Testis (tissue), 3 donors: Measurements from ENCODE around the gene EEA1. TPM values are rescaled to one million over a fixed set of nuclear protein-coding genes. Genes with fewer than 3 reads are reported as not detected.

ENCODE experiments used
- DNase-seq: peaks from one replicate; pipeline ENCODE4 v3.0.0-alpha.2; 2019
- H3K27ac ChIP-seq, 2 donors: fragments of 200-600 bp; sonication (generic); one replicate each; pipeline ENCODE4 v1.5.1; 2019
- H3K27me3 ChIP-seq: fragments of 200-600 bp; sonication (generic); one replicate; pipeline ENCODE4 v1.5.1; 2019
- H3K36me3 ChIP-seq: fragments of 200-600 bp; sonication (generic); one replicate; pipeline ENCODE4 v1.5.1; 2017; ENCODE audit warnings: low read depth; ENCODE audit errors: missing control alignments
- H3K4me1 ChIP-seq: fragments of 200-600 bp; sonication (generic); one replicate; pipeline ENCODE4 v1.5.1; 2019
- H3K4me3 ChIP-seq, 2 donors: fragments of 200-600 bp; sonication (generic); one replicate each; pipeline ENCODE4 v1.5.1; 2017 to 2019
- H3K9me3 ChIP-seq: fragments of 200-600 bp; sonication (generic); one replicate; pipeline ENCODE4 v1.5.1; 2017
- CTCF ChIP-seq, 3 experiments: fragments of 450-650 bp in 2 of 3; fragments of 200-600 bp in 1 of 3; sonication (generic) in 1 of 3; IDR thresholded peaks; one replicate each; pipeline ENCODE4 v1.5.1; 2016 to 2019; ENCODE audit warnings: antibody characterized with exemption in 3 of 3, mild to moderate bottlenecking in 2 of 3, moderate library complexity in 1 of 3
- POLR2A ChIP-seq: fragments of 450-650 bp; IDR thresholded peaks from one replicate; pipeline ENCODE4 v1.6.1; 2017; ENCODE audit warnings: antibody characterized with exemption, mild to moderate bottlenecking, moderate library complexity
- WGBS, 2 donors: methylation state at CpG; one replicate each; pipeline ENCODE4 v1.1.5; 2018; 5-methylcytosine and 5-hydroxymethylcytosine counted together
- intact Hi-C: fragments of 100-400 bp; cut with DNase I; formaldehyde crosslinking; loops from one replicate; pipeline ENCODE4 v1.15.1; 2023; ENCODE audit warnings: low total_unique reads
- polyA plus RNA-seq: library from polyadenylated mRNA; stranded (reverse); fragments of 350-450 nt; fragmentation: Illumina TruSeq; extraction: RNeasy Lipid Tissue Mini Kit (QIAGEN cat#74804); gene quantifications from one replicate; pipeline ENCODE4 v1.2.3, GENCODE V29; 2014; ENCODE audit warnings: low read depth, low replicate concordance; ENCODE audit not compliant: insufficient read depth
- total RNA-seq, 2 donors: library from RNA; depleted of rRNA; stranded (reverse); fragments of >200 nt; gene quantifications; one replicate each; pipeline ENCODE4 v1.2.3, GENCODE V29; 2016

The EEA1 gene
- total and polyA plus RNA-seq, 3 donors from 2014 or later: 1.8 to 14.9 (median 14.3) TPM

DNA sequence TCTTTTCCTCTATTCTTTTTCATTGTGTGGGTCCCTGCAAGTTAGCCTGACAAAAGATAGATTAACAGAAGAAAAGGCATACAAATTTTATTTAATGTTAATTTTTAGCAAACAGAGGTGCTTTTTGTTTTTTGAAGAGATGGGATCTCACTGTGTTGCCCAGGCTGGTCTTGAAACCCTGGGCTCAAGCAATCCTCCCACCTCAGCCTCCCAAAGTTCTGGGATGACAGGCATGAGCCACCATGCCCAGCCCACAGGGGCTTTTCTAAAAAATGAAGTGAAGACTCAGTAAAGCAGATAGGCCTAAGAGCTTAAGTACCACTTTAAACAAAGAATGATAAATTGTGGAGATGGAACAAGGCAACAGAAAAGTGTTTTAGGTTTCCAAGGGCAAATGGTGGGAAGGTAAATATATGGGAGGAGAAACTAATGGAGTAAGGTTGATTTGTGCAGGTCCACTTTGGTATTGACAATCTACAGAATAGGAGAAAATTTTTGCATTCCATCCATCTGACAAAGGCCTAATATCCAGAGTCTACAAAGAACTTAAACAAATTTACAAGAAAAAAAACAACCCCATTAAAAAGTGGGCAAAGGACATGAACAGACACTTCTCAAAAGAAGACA is 18.6 kb upstream of the EEA1 start:
- TF ChIP-seq POLR2A (no peak), CTCF (IDR thresholded peaks at IDR 0.05) (no peak)
- intact Hi-C loops: no loop called here
- Histone ChIP-seq H3K9me3 (no peaks in the 10 kb centered on the region), H3K27me3 (no peaks in the 10 kb centered on the region), H3K27ac (no peak overlapping the region), H3K4me1 (no peaks in the 10 kb centered on the region), H3K4me3 (no peak overlapping the region), H3K36me3 (no peaks in the 10 kb centered on the region)
- no peak for DNase-seq

DNA sequence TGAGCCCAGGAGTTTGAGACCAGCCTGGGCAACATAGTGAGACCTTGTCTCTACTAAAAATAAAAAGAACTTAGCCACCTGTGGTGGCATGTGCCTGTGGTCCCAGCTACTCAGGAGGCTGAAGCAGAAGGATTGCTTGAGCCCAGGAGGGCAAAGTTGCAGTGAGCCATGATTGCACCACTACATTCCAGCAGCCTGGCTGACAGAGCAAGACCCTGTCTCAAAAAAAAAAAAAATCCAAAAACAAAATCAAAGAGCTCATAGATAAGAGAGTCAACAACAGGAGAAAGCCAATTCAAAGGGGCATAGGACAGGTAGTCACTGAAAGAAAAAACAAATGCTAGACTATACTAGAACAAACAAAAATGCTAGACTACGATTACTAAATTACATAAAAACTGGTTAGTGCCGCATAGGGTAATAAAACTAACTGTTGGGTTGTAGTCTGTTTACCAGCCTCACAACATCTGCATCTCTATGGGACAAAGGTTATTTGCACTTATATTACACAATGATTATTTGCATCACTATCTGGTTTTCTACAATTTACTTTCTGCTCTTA is 16.6 kb upstream of the EEA1 start:
- no peaks in the 10 kb centered on the region for H3K27me3 ChIP-seq
- 93 to 95% methylated on average over 2 of the region's 2 CpGs for WGBS, 2 donors
- H3K4me3 ChIP-seq: no peak overlapping the region
- no peaks in the 10 kb centered on the region for H3K4me1 ChIP-seq
- intact Hi-C loops: no loop called here
- no peak for DNase-seq
- no peak overlapping the region for H3K27ac ChIP-seq
- no peaks in the 10 kb centered on the region for H3K9me3 ChIP-seq
- no peak for TF ChIP-seq CTCF (IDR thresholded peaks at IDR 0.05)
- TF ChIP-seq POLR2A: no peak
- no peaks in the 10 kb centered on the region for H3K36me3 ChIP-seq

DNA sequence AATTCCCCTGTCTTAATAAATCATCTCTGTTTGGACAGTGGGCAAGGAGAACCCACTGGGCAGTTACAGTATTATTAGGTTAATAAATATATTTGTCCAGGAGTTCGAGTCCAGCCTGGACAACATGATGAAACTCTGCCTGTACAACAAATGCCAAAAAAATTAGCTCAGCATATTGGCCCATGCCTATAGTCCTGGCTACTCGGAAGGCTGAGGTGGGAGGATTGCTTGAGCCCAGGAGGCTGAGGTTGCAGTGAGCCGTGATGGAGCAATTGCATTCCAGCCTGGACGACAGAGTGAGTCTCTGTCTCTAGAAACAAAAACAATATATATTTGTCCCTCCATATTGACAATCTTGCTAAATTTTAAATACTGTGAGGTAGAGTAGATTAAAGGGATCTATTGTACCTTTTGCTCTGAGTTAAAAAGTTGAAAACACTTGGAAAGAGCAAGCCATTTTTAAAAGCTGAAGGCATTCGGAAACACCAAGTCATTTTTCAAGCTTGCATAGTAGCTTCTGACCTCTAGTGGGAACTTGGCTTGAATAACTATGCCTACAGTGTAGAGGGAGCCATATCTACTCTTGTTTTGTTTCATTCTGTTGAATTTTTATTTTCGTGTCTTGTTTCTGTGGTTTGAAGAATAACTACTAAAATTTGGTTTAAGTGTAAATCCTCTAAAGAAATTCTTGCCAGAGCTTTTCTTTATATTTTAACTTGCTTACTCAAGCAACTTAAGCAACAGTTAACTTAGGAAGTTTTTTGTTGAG is 14.6 kb upstream of the EEA1 start:
- Histone ChIP-seq H3K36me3 (no peaks in the 10 kb centered on the region), H3K4me1 (no peaks in the 10 kb centered on the region), H3K27me3 (no peaks in the 10 kb centered on the region), H3K4me3 (no peak overlapping the region), H3K27ac (no peak overlapping the region), H3K9me3 (no peaks in the 10 kb centered on the region)
- intact Hi-C loops: no loop called here
- WGBS, 2 donors: 74 to 77% methylated on average over 6 of the region's 6 CpGs
- TF ChIP-seq CTCF (IDR thresholded peaks at IDR 0.05) (no peak), POLR2A (no peak)
- DNase-seq: no peak

- DNase-seq: no peak
- Histone ChIP-seq H3K4me3 (no peak overlapping the region), H3K36me3 (no peaks in the 10 kb centered on the region), H3K4me1 (no peaks in the 10 kb centered on the region), H3K27ac (no peak overlapping the region), H3K9me3 (no peaks in the 10 kb centered on the region), H3K27me3 (no peaks in the 10 kb centered on the region)
- no peak for TF ChIP-seq CTCF (IDR thresholded peaks at IDR 0.05)
- no peak for TF ChIP-seq POLR2A
- 49 to 59% methylated on average over 1 of the region's 1 CpG for WGBS, 2 donors
- intact Hi-C loops: no loop called here
Measured at GRCh38 chr12:92942905-92943304, 13.8 kb upstream of the EEA1 start.
